Kasumi-1 (cell line): ENCODE measurements around the gene NRG3.
"Not testable (repeated sequence)": the region's sequence is repeated elsewhere in the genome, so short reads cannot be mapped to it uniquely, and the experiment has no call there.

Experiments used
- DNase-seq, 2 experiments: peaks; one replicate each; lab custom pipeline; 2025; lab: John Stamatoyannopoulos, UW

Gene NRG3

GRCh38 chr10:82916941-82917340 lies 1041.9 kb downstream of the NRG3 start:
- no peak for DNase-seq

GRCh38 chr10:82918022-82918421 lies 1043.0 kb downstream of the NRG3 start:
- DNase-seq = no peak

GRCh38 chr10:82922046-82922445 lies 1047.1 kb downstream of the NRG3 start:
- no peak for DNase-seq

GRCh38 chr10:82922755-82923154 lies 1047.8 kb downstream of the NRG3 start:
- DNase-seq = no peak

GRCh38 chr10:82924711-82925110 lies 1049.7 kb downstream of the NRG3 start:
- DNase-seq = no peak

- DNase-seq = no peak
Observed at GRCh38 chr10:82925547-82925946, 1050.6 kb downstream of the NRG3 start.

- no peak for DNase-seq
Observed at GRCh38 chr10:82932451-82932850, 1057.5 kb downstream of the NRG3 start.

GRCh38 chr10:82934429-82934828 lies 1059.4 kb downstream of the NRG3 start:
- no peak for DNase-seq

- no peak for DNase-seq
Observed at GRCh38 chr10:82934947-82935346, 1060.0 kb downstream of the NRG3 start.

GRCh38 chr10:82938331-82938730 lies 1063.3 kb downstream of the NRG3 start:
- no peak for DNase-seq

- no peak for DNase-seq
Observed at GRCh38 chr10:82942286-82943099, 1067.5 kb downstream of the NRG3 start.

GRCh38 chr10:82943142-82943541 lies 1068.1 kb downstream of the NRG3 start:
- no peak for DNase-seq

GRCh38 chr10:82949816-82950575 lies 1075.0 kb downstream of the NRG3 start:
- no peak for DNase-seq

GRCh38 chr10:82953331-82953730 lies 1078.3 kb downstream of the NRG3 start:
- no peak for DNase-seq

GRCh38 chr10:82953909-82954308 lies 1078.9 kb downstream of the NRG3 start:
- no peak for DNase-seq

- not testable (repeated sequence) for DNase-seq
Observed at GRCh38 chr10:82960421-82961060, 1085.5 kb downstream of the NRG3 start.

- no peak for DNase-seq
Observed at GRCh38 chr10:82961864-82962263, 1086.9 kb downstream of the NRG3 start.

GRCh38 chr10:82966130-82966529 lies 1091.1 kb downstream of the NRG3 start:
- DNase-seq = no peak

- DNase-seq = no peak
Observed at GRCh38 chr10:82968533-82968932, 1093.5 kb downstream of the NRG3 start.

- DNase-seq = peak in 1 of 2 experiments; percentile 49
Observed at GRCh38 chr10:82969405-82969804, 1094.4 kb downstream of the NRG3 start.

- DNase-seq = no peak
Observed at GRCh38 chr10:82980321-82980720, 1105.3 kb downstream of the NRG3 start.

- DNase-seq = no peak
Observed at GRCh38 chr10:82981137-82981723, 1106.2 kb downstream of the NRG3 start.
